Measurements from ENCODE around the gene PAFAH1B1.

- TF ChIP-seq CTCF (IDR thresholded peaks at IDR 0.05) (no peak), MAZ (IDR thresholded peaks at IDR 0.05; ENCODE audit: borderline replicate concordance, low read depth, low read length) (no peak), PHF8 (IDR thresholded peaks at IDR 0.05; ENCODE audit: borderline replicate concordance, low read depth) (no peak), EP300 (IDR thresholded peaks at IDR 0.05) (no peak), EHF (CRISPR knock-in tag; IDR thresholded peaks at IDR 0.05) (no peak), POLR2AphosphoS2 (conservative IDR thresholded peaks at IDR 0.05; ENCODE audit: low read length) (no peak), ESRRA (IDR thresholded peaks at IDR 0.05; ENCODE audit: borderline replicate concordance, low read length) (no peak), HDAC2 (IDR thresholded peaks at IDR 0.05) (no peak), JUNB (IDR thresholded peaks at IDR 0.05) (no peak), E2F6 (IDR thresholded peaks at IDR 0.05; ENCODE audit: borderline replicate concordance, low read depth) (no peak), MYC (IDR thresholded peaks at IDR 0.05; ENCODE audit: borderline replicate concordance, low read length) (no peak)
These were observed 15.6 kb downstream of the PAFAH1B1 start for GRCh38 chr17:2609091-2609490.
